Ramos (cell line): ENCODE data around the gene TSPAN16.

Experiments used
- in situ Hi-C: fragments of 300-500 bp; cut with MboI; formaldehyde crosslinking; loops from one replicate; pipeline ENCODE4 v1.14.3; 2022; ENCODE audit warnings: low sequenced_read_pairs; ENCODE audit not compliant: unreplicated experiment

The TSPAN16 gene, protein sequence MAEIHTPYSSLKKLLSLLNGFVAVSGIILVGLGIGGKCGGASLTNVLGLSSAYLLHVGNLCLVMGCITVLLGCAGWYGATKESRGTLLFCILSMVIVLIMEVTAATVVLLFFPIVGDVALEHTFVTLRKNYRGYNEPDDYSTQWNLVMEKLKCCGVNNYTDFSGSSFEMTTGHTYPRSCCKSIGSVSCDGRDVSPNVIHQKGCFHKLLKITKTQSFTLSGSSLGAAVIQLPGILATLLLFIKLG

DNA sequence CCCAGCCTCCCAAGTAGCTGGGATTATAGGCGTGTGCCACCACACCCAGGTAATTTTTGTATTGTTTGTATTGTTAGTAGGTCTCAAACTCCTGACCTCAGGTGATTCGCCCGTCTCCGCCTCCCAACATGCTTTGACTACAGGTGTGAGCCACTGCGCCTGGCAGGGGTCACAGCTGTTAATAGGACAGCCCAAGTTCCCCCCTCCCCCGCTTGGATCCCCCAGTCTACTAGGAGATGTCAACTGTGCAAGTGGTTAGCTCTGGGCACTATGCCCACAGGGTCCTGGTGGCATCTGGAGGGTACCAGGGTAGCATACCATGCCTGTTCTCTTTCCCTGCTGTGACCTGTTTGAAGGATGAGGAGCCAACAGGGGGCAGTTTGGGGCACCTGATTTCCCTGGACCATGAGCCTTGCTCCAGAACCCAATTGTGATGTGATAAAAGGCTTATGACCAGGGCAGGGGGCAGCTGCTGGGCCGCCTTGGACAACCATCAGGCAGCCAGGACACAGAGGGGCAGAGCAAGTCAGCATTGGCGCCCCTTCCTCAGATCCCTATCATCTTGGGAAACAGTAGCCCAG, at the start of gene TSPAN16:
TSS of gene TSPAN16 (plus strand) at position 496 of the 581 bp plus-strand sequence. CDS start 138 bp downstream, outside the sequence.
- in situ Hi-C loops, result loop anchor here (10.0 kb wide), 1 partner anchor 149 kb away; no protein-coding TSS in a partner anchor

DNA sequence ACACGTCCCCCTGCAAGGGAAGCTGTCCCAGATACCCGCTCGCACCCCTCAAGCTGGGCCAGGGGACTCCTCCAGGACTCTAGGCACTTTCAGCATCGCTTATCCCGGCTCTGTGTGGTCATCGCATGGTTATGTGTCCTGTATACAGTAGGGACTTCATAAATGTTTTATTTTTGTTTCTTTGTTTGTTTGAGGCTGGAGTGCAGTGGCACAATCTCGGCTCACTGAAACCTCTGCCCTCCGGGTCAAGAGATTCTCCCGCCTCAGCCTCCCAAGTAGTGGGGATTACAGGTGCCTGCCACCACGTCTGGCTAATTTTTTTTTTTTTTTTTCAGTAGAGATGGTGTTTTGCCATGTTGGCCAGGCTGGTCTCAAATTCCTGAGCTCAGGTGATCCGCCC, 49.0 kb upstream of the TSPAN16 start:
- in situ Hi-C loops, result no loop called here

DNA sequence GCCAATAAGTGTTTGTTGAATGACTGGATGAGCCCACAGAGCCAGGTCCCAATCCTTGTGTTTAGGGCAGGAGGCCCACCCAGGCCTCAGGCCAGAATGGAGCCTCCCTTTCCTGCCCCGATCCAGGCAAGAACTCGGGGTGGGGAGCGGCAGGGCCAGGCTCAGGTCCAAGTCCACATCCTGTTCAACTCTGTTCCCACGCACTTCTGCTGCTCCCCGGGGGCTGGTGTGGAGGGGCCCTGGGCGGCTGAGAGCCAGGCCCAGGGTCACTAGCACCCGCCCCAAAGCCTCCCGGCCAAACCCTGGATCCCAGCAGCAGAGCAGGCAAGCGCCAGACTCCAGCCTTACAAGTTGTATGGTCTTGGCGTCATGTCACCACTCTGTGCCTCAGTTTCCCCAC, 48.6 kb upstream of the TSPAN16 start:
- in situ Hi-C loops, result no loop called here

DNA sequence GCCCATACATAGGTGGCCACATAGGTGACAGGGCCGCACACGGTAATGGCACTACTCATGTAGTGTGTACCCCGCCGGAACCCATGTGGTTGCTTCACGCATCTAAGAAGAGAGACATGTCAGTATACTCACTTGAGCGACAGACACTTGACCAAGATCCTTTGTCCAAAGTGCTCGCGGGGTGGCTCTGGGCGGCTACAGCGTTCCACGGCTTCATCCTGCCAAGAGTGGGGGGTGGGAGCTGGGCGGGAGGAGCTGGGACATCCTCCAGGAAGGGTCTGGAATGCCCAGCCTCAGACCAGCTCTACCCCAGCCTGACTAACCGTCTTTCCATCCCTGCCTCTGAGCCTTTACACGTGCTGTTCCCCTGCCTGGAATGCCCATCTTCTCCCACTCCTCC, 48.0 kb upstream of the TSPAN16 start:
- in situ Hi-C loops, result no loop called here

DNA sequence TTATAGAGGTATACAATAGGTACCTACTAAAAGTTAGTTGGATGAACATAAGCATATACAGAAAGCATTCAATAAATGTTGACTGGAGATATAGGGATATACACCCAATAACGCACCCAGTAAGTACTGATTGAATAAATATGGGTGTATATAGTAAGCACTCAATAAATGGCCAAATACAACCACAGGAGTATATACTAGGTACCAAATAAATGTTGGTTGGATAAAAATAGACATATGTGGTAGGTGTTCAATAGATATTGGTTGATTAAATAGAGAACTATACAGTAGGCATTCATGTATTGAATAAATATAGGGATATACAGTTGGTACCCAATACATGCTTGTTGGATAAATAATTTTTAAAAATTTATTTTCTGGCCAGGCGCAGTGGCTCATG, 47.1 kb upstream of the TSPAN16 start:
- in situ Hi-C loops, result no loop called here

DNA sequence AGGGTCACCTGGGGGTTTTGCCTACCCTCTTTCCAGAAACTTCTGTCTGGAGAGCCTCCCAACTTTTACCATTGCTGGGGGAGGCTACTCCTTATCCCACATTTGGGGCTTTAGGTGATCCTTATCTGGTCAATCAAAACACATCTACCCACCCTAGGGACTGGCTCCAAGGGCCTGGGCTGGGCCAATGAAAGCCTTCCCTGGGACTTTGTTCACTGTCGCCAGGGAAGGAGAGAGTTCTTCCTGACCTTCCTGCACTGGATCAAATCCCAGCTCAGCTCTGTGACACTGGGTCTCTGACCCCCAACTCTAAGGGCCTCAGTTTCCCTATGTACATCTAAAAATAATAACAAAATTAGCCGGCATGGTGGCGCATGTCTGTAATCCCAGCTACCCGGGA, 44.7 kb upstream of the TSPAN16 start:
- in situ Hi-C loops, result no loop called here

DNA sequence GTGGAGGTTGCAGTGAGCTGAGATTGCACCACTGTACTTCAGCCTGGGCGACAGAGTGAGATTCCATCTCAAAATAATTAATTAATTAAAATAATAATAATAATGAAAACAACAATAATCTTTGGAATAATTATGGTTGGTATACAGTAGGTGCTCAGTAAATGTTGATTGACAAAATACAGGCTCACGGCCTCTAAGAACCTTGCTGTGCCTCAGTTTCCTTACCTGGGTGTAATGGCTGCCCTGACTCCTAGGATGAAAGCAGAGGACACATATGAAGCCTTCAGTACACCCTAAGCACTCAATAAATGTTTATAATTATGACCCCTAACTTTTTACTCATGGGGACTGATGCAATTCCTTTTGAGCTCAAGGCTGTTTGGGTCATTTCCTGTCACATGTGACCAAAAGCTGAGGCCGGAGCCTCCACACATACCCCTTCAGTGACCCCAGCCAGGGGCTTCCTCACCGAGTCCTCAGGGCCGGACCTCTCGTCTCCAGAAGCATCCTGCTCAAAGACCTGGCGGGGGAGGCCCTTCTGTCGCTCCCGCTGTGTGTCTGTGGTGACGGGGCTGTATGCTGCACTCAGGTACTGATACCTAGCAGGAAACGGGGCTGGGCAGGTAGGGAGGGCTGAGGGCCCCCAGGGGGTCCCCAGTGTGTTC, 44.2 kb upstream of the TSPAN16 start:
- in situ Hi-C loops, result no loop called here

DNA sequence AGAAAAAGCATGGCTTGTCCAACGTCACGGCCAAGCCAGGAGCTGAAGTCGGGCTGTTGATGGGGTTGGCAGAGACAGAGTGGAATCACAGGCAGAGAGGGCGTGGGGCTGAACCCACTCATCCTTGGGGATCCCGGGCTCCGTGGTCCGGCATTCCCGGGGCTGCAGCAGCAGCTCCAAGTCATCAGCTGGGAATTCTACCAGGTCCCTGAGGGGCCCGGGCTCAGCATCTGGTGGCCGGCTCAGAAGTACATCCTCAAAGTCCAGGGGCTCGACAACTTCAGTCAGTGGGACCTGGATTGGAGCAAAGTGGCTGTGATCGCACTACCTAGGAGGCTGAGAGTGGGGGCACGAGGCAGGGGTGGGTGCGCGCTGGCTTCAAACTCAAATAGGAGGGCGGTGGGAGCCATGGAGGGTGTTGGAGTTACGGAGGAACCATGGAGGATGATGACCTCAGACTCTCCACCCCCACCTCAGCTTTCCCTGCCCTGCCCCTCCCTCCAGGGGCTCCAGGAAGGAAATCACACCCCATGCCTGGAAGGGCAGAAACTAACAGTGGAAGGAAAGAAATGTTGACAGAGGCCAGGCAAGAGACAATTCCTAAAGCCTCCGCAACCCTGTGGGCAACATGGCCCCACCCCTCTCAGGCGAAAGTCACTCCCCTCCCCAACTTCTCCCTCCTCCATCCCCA, 43.1 kb upstream of the TSPAN16 start:
- in situ Hi-C loops, result no loop called here

DNA sequence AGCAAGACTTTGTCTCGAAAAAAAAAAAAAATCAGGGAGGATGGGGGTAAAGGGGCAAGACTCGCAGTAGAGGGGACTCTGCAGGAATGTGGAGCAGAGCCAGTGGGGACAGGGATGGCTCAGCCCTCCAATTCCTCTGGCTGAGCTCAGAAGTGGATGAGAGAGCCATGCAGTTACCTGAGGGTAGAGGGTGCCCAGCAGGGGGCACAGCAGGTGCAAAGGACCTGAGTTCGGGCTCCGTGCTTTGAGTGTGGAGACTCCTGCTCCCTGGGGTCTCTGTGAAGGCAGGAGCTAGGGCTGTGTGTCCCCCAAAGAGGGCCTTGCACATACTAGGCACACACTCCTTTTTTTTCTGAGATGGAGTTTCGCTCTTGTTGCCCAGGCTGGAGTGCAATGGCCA, 41.3 kb upstream of the TSPAN16 start:
- in situ Hi-C loops, result no loop called here

DNA sequence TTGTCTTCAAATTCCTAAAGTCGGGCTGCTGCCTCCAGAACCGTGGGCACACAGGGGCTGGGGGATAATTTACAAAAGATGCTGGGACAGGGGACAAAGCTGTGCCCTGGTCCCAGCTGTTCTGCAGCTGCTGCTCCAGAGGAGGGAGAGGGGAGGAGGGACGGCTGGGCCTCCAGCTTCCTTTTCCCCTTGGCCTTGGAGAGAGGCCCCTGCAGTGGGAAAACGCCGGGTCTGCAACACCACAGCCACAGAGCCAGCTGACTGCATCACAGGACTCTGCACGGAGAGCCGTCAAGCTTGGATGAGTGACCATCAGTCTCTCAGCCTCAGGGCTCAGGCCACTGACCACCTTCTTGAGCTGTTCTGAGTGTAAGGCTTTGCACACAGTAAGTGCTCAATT, 39.8 kb upstream of the TSPAN16 start:
- in situ Hi-C loops, result no loop called here

DNA sequence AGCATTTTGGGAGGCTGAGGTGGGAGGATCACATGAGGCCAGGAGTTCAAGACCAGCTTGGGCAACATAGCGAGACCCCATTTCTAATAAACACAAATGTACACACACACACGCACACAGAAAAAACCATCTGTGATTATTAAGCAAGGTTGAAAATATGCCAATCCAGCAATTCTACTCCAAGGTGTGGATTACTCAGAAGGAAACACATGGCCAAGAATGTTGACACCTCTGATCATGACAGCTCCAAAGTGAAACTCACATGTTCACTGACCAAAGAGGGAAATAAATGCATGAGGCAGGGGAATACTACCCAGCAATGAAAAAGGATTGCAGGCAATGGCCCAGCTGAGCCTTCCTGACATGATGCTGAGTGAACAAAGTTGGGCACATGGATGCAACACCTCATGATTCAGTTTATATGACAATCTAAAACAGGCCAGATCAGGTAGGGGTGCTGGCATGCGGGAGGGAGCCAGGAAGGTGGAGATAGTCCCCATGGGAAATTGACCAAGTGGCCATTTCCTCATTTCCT, 38.0 kb upstream of the TSPAN16 start:
- in situ Hi-C loops, result no loop called here

DNA sequence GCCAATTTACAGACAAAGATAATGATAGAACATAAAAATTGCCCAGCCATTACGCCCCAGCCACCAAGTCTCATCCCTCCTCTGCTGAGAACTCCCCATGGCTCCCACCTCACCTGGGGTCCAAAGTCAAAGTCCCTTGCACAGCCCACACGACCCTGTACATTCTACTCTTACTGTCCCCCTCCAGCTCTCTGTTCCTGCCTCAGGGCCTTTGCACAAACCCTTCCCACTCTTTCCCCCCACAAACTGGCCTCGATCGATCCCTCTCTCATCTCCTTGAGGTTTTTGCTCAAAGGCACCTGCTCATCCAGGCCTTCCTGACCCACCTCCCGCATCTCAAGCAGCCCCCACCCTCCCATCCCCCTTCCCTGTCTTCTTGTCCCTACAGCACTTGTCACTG, 35.0 kb upstream of the TSPAN16 start:
- in situ Hi-C loops, result no loop called here

DNA sequence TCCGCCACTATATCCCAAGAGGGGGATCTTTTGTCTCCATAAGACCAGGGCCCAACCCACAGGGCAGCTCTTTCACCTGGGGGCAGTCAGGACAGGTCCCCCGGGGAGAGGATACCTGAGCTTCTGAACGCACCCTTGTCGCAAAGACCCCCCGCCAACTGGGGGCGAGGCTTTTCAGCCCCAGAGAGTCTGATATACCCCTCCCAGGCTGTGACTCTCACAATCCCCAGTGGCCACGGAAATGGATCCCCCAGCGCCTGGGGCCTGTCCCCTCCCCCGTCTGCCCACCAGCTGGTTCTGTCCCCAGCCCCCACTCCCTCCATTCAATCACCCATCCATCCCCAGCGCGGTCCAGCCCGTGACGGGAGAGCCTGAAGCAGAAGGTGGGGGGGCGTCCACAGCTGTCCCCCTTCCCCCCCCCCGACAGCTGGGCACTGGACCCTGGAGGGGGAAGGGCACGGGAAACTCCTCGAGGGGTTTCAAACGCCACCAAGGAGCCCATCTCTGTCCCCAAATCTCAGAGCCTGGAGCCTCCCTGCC, 34.5 kb upstream of the TSPAN16 start:
- in situ Hi-C loops, result no loop called here

DNA sequence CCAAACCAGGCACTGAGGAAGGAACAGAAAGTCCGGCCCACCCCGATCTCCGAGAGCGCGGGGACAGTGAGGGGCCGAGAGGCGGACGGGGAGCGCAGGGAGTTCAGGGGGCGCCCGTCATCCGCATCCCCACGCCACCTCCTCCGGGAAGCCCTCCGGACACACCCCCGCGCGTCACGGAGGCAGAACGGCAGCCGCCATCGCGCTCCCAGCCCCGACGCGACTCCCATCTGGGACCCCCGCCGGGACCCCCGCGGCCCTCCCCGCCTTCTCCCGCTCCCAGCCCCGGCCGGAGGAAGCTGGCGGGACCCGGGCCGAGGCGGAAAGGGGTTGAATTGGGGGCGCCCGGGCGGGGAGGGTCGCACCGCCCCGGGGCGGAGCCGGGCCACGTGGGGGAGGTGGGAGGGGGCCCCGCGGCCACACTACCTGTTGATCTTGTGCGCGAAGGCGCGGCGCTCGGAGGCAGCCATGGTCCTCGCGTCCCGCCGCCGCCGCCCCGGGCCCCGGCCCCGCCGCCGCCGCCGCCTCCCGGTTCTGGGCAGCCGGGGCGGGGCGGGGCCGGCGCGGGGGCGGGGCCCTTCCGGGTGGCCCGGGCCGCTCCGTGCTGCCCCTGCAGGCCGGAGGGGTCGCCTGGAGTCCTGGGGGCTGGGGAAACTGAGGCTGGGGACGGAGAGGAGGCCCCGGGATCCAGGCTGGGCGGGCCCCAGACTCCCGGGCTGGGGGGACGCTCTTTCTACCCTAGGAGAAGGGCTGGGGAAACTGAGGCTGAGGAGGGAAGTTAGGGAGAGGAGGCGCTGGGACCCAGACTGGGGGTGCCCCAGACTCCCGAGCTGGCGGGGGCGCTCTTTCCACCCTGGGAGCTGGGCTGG, 33.8 kb upstream of the TSPAN16 start, which contains the start of gene DOCK6:
TSS of gene DOCK6 (minus strand) at position 554 of the 869 bp plus-strand sequence. CDS start at position 470, 84 bp downstream.
- in situ Hi-C loops, result no loop called here

DNA sequence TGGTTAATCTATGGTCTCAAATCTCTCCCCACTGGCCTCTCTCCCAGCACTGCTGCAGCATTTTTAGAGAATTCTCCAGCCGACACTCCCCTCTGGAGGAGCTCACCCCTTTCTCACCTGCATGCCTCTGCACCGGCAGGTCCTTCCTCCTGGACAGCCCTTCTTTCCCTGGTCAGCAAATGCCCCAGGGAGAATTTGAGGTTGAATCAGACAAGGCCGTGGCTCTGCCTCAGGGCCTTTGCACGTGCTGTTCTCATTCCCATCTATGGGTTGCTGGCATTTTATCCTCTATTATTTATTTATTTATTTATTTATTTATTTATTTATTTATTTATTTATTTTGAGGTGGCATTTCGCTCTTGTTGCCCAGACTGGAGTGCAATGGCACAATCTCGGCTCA, 32.2 kb upstream of the TSPAN16 start:
- in situ Hi-C loops, result no loop called here

DNA sequence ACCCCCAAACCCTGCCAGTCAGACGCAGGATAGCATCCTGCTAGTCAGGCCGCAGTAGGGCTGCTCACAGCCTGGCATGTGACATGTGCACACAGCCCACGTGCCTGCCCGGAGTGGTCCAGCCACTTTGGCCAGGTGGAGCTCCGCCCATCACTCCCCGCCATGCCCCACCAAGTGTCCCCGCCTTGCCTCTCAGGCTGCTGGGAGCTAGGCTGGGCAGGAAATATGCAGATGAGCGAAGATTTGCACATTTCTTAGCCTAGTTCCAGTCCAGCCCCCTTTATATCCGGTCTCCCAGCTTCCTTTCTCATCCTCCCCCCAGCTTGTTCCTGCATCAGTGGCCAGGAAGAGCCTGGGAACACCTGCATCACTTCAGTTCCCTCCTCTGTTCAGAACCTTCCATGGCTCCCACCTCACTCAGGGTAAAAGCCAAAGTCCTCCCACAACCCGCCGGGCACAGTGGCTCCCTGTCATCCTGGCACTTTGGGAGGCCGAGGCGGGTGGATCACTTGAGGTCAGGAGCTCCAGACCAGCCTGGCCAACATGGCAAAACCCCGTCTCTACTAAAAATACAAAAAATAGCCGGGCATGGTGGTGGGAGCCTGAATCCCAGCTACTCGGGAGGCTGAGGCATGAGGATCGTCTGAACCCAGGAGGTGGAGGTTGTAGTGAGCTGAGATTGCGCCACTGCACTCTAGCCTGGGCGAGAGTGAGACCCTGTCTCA, 31.3 kb upstream of the TSPAN16 start:
- in situ Hi-C loops, result no loop called here

DNA sequence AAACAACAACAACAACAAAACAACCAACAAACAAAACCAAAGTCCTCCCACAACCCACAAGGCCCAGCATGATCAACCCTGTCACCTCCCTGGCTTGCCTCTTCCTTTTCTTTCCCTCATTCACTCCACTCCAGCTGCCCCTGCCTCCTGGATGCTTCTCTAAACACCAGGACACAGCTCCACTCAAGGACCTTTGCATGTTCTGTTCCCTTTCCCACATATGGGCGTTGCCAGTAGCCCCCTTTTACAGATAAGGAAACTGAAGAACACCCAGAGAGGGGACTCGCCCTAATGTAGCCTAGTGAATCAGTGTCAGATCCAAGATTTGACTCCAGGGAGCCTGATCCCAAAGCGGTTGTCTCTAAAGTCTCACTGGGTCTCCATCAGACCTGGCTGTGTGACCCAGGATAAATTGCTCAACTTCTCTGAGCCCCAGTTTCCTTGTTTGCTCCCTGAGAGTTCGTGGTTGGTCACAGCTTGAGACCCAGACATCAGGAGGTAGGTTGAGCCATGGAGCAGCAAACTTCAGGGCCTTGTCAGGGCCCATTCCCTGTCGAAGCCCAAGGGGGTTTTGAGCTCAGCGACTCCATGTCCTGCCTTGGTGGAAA, 30.7 kb upstream of the TSPAN16 start:
- in situ Hi-C loops, result no loop called here

DNA sequence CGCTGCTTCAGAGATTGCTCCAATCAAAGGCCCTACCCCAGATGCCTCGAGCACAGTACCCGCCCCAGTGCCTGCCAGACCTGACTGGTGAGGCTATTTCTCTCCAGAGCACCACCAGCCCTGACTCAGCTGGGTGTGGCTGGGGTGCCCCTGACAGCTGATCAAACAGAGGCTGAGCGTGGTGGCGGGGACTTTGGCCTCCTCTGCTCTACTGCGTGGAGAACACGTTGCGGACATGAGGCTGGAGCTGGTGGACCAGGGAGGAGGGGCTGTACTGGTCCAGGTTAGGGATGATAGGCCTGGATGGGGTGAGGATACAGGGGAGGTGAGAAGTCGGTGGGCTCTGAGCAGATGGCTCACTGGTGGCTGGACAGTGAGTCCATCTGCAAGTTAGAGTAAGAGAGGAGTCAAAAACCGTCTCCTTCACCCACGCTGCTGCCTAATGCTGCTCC, 30.1 kb upstream of the TSPAN16 start:
- in situ Hi-C loops, result no loop called here
